Endodermal cell (in vitro differentiated cells): ENCODE data around the gene CD38. TPM values are rescaled to one million over a fixed set of nuclear protein-coding genes. Genes with fewer than 3 reads are reported as not detected.

Experiments
- DNase-seq: peaks from one replicate; pipeline ENCODE4 v3.0.0-alpha.2; 2017
- H3K27ac ChIP-seq: 2 replicates; pipeline ENCODE4 v1.5.1; 2013; ENCODE audit warnings: mild to moderate bottlenecking, low read depth, low read length, moderate library complexity
- H3K27me3 ChIP-seq: 2 replicates; pipeline ENCODE4 v1.6.1; 2013; ENCODE audit warnings: mild to moderate bottlenecking, low read length, moderate library complexity; ENCODE audit not compliant: insufficient read depth, control insufficient read depth, poor library complexity, severe bottlenecking
- H3K36me3 ChIP-seq: 2 replicates; pipeline ENCODE4 v1.7.0; 2013; ENCODE audit warnings: mild to moderate bottlenecking, low read length, moderate library complexity; ENCODE audit not compliant: control insufficient read depth, insufficient read depth
- H3K4me1 ChIP-seq: one replicate; pipeline ENCODE4 v1.7.0; 2013; ENCODE audit warnings: low read length; ENCODE audit not compliant: control insufficient read depth, insufficient read depth
- H3K4me3 ChIP-seq: 2 replicates; pipeline ENCODE4 v1.5.1; 2013; ENCODE audit warnings: mild to moderate bottlenecking, low read length, moderate library complexity
- H3K9ac ChIP-seq: 2 replicates; pipeline ENCODE4 v1.6.1; 2013; ENCODE audit warnings: mild to moderate bottlenecking, low read length, moderate library complexity; ENCODE audit not compliant: poor library complexity, severe bottlenecking; ENCODE audit errors: extremely low read depth
- H3K9me3 ChIP-seq: 2 replicates; pipeline ENCODE4 v1.6.1; 2013; ENCODE audit warnings: mild to moderate bottlenecking, low read length, moderate library complexity; ENCODE audit not compliant: control insufficient read depth
- H3K27ac Mint-ChIP-seq: 2 replicates; pipeline ENCODE4 v1.8.0; 2020; ENCODE audit warnings: mixed read lengths
- H3K27me3 Mint-ChIP-seq: 2 replicates; pipeline ENCODE4 v1.8.0; 2021; ENCODE audit warnings: mild to moderate bottlenecking, mixed read lengths; ENCODE audit not compliant: insufficient read depth
- H3K36me3 Mint-ChIP-seq: 2 replicates; pipeline ENCODE4 v1.8.0; 2020; ENCODE audit warnings: low read depth, mixed read lengths
- H3K4me1 Mint-ChIP-seq: 2 replicates; pipeline ENCODE4 v1.8.0; 2020; ENCODE audit warnings: mixed read lengths
- H3K4me3 Mint-ChIP-seq: 2 replicates; pipeline ENCODE4 v1.8.0; 2020; ENCODE audit warnings: mild to moderate bottlenecking, moderate library complexity, mixed read lengths
- H3K9me3 Mint-ChIP-seq: 2 replicates; pipeline ENCODE4 v1.8.0; 2020; ENCODE audit warnings: mild to moderate bottlenecking, mixed read lengths
- WGBS, 2 experiments: methylation state at CpG; one replicate each; pipeline versions ENCODE4 v1.1.5 to v1.1.7; 2013; ENCODE audit warnings: missing lambda C conversion rate in 2 of 2, mixed read lengths in 1 of 2; ENCODE audit not compliant: insufficient coverage in 1 of 2, insufficient read length in 1 of 2; 5-methylcytosine and 5-hydroxymethylcytosine counted together
- total RNA-seq, 2 donors: library from RNA; stranded (reverse); fragmentation: NEBNext Ultra II Directional in 1 of 2; extraction: Animal tissue kit (Norgen Biotek cat#: 25700) in 1 of 2; gene quantifications; 2 replicates in 1 of 2; 3 replicates in 1 of 2; pipeline ENCODE4 v1.2.1, GENCODE V29; 2021
- TF ChIP-seq, protein P1 (sequence below): fragments of 200-600 bp; sonication (generic); conservative IDR thresholded peaks from 2 replicates; pipeline ENCODE4 v1.5.0; 2021; ENCODE audit warnings: antibody characterized with exemption, mild to moderate bottlenecking

CD38 gene
- total RNA-seq, 2 donors from 2014 or later: 0.11 TPM; not detected in 1

DNA sequence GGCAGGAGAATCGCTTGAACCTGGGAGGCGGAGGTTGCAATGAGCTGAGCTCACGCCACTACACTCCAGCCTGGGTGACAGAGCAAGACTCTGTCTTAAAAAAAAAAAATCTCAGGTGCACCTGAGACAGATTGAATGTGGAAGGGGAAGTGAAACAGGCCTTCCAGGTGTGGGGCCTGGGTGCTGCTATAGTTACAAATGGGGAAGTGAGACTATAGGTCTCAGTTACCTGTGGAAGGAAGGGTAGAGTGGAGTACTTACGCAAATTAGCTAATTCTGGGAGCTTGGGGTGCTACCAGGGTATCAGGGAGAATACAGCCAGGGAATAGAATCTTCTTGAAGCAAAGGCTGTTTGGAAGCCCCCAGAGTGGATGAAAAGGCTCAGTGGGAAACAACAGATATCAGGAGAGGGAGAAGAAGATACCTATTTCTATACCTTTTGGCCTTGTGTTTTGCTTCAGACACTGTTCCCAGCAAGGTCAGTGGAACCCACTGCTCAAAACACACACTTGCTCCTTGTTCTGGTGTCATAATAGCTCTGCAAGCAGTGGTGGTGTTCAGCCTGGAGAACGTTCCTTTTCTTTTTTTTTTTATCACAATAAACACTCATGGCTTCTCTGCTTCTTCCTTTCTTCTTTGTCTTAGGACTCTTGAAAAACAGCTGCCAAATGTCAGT lies 7.0 kb downstream of the CD38 start:
- no peaks in the 10 kb centered on the region for H3K4me1 ChIP-seq
- no peaks in the 10 kb centered on the region for H3K36me3 ChIP-seq
- Mint-ChIP-seq H3K36me3 (peaks cover 3% of the 10 kb centered on the region), H3K9me3 (peaks cover 35% of the 10 kb centered on the region), H3K4me1 (no peaks in the 10 kb centered on the region), H3K27me3 (peaks cover 25% of the 10 kb centered on the region), H3K27ac (no peak overlapping the region), H3K4me3 (no peak overlapping the region)
- no peak overlapping the region for H3K4me3 ChIP-seq
- no peak overlapping the region for H3K27ac ChIP-seq
- 87 to 89% methylated on average over 3 to 5 of the region's 5 CpGs for WGBS, 2 experiments
- no peak for DNase-seq
- H3K27me3 ChIP-seq: peaks cover 13% of the 10 kb centered on the region
- no peak overlapping the region for H3K9ac ChIP-seq
- TF ChIP-seq, protein P1, sequence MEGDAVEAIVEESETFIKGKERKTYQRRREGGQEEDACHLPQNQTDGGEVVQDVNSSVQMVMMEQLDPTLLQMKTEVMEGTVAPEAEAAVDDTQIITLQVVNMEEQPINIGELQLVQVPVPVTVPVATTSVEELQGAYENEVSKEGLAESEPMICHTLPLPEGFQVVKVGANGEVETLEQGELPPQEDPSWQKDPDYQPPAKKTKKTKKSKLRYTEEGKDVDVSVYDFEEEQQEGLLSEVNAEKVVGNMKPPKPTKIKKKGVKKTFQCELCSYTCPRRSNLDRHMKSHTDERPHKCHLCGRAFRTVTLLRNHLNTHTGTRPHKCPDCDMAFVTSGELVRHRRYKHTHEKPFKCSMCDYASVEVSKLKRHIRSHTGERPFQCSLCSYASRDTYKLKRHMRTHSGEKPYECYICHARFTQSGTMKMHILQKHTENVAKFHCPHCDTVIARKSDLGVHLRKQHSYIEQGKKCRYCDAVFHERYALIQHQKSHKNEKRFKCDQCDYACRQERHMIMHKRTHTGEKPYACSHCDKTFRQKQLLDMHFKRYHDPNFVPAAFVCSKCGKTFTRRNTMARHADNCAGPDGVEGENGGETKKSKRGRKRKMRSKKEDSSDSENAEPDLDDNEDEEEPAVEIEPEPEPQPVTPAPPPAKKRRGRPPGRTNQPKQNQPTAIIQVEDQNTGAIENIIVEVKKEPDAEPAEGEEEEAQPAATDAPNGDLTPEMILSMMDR: no peak
- no peaks in the 10 kb centered on the region for H3K9me3 ChIP-seq

DNA sequence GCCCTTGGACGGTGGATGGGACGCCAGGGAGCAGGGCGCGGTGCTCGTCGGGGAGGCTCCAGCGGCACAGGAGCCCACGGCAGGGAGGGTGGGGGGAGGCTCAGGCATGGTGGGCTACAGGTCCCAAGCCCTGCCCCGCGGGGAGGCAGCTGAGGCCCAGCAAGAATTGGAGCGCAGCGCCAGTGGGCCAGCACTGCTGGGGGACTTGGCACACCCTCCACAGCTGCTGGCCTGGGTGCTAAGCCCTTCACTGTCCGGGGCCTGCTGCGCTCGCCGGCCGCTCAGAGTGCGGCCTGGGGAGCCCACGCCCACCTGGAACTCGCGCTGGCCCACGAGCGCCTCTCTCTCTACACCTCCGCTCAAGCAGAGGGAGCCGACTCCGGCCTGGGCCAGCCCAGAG lies 8.6 kb downstream of the CD38 start:
- Histone ChIP-seq H3K4me3 (no peak overlapping the region), H3K27me3 (no peaks in the 10 kb centered on the region), H3K4me1 (no peaks in the 10 kb centered on the region), H3K9me3 (no peaks in the 10 kb centered on the region), H3K27ac (no peak overlapping the region), H3K36me3 (no peaks in the 10 kb centered on the region), H3K9ac (no peak overlapping the region)
- WGBS, 2 experiments: 96 to 100% methylated on average over 4 to 26 of the region's 26 CpGs
- no peak overlapping the region for H3K27ac Mint-ChIP-seq
- peaks cover 11% of the 10 kb centered on the region for H3K27me3 Mint-ChIP-seq
- H3K9me3 Mint-ChIP-seq: peaks cover 39% of the 10 kb centered on the region
- peaks cover 3% of the 10 kb centered on the region for H3K36me3 Mint-ChIP-seq
- no peaks in the 10 kb centered on the region for H3K4me1 Mint-ChIP-seq
- TF ChIP-seq, protein P1: no peak
- DNase-seq: no peak
- no peak overlapping the region for H3K4me3 Mint-ChIP-seq

DNA sequence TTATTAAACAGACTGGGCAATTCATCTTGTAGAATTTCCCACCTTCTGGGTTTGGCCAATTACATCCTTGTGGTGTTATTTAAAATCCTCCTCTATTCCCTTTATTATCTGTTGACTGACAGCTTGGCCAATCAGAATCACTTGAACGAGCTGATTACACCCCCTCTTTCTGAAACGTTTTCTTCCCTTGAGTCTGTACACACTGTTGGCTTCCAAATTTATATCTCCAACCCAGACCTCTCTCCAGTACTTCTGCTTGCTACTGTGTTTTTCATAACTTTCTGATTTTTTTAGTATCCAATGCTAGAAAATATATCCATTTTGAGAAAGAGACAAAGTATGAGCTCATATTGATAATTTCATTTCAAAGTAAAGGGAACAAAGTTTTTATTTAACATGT lies 14.8 kb downstream of the CD38 start:
- Histone ChIP-seq H3K27ac (no peak overlapping the region), H3K4me1 (no peaks in the 10 kb centered on the region), H3K36me3 (no peaks in the 10 kb centered on the region), H3K4me3 (no peak overlapping the region), H3K9me3 (no peaks in the 10 kb centered on the region), H3K9ac (no peak overlapping the region), H3K27me3 (no peaks in the 10 kb centered on the region)
- H3K27me3 Mint-ChIP-seq: no peaks in the 10 kb centered on the region
- WGBS, 2 experiments: 71 to 91% methylated on average over 2 of the region's 2 CpGs
- no peak overlapping the region for H3K27ac Mint-ChIP-seq
- no peak for DNase-seq
- TF ChIP-seq, protein P1: no peak
- H3K4me3 Mint-ChIP-seq: no peak overlapping the region
- no peaks in the 10 kb centered on the region for H3K36me3 Mint-ChIP-seq
- H3K9me3 Mint-ChIP-seq: peaks cover 27% of the 10 kb centered on the region
- no peaks in the 10 kb centered on the region for H3K4me1 Mint-ChIP-seq
